ENCODE data around the gene NEO1. TPM values are rescaled to one million over a fixed set of nuclear protein-coding genes. Genes with fewer than 3 reads are reported as not detected.

Gene NEO1
- total RNA-seq, 4 donors from 2014 or later: 15.5 to 73.4 (median 24.0) TPM

DNA sequence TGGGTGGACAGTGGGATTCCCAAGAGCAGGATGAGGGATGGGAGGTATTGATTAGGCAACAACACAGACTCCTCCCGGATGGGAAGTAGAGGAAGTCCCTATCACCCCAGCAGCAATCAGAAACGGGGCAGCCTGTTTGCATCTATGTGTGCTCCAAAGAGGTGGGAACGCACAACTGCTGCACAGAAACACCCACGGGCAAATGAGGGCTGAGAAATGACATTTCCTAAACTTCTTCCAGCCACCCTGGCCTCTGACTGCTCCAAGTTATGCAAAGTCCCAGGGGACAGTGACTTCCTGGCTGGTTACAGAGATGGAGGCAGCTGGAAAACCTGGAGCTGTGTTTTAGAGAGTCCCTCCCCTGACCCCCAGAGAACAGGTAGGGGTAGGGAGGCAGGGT is 273.9 kb downstream of the NEO1 start:
- TF ChIP-seq, protein P1, sequence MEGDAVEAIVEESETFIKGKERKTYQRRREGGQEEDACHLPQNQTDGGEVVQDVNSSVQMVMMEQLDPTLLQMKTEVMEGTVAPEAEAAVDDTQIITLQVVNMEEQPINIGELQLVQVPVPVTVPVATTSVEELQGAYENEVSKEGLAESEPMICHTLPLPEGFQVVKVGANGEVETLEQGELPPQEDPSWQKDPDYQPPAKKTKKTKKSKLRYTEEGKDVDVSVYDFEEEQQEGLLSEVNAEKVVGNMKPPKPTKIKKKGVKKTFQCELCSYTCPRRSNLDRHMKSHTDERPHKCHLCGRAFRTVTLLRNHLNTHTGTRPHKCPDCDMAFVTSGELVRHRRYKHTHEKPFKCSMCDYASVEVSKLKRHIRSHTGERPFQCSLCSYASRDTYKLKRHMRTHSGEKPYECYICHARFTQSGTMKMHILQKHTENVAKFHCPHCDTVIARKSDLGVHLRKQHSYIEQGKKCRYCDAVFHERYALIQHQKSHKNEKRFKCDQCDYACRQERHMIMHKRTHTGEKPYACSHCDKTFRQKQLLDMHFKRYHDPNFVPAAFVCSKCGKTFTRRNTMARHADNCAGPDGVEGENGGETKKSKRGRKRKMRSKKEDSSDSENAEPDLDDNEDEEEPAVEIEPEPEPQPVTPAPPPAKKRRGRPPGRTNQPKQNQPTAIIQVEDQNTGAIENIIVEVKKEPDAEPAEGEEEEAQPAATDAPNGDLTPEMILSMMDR (IDR thresholded peaks at IDR 0.05): no peak
- ATAC-seq (ENCODE audit: low FRiP score) (no peak), DNase-seq (ENCODE audit: low spot score) (no peak)

DNA sequence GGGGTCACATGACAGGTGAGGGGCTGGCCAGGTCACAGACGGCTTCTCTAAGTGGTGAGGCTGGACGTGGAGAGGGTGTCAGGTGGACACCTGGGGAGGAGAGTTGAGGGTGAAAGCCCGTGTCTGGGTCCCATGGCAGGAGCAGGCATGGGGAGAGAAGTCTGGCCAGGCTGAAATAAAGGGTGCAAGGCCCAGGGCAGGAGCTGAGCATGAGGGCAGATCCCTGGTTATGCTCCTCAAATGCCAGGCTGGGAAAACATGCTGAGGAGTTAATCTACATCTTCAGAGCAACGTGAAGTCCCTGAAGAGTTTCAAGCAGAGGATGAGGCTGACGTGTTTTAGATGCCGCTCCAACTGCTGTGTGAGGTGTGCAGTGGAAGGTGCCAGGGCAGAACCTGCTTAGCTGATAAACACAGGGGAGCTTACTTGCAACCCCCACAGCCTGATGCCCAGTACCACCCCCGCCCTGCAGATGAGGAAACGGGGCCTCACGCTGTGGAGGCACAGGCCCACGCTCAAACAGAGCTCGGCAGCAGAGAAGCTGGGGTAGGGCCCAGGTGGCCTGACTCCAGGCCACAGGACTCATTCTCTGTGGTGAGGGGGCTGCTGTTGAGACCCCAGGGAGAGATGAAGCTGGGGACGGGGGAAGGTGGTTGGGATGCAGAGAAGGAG is 276.0 kb downstream of the NEO1 start:
- ATAC-seq (ENCODE audit: low FRiP score): no peak
- TF ChIP-seq, protein P1 (IDR thresholded peaks at IDR 0.05): no peak
- DNase-seq (ENCODE audit: low spot score): no peak

DNA sequence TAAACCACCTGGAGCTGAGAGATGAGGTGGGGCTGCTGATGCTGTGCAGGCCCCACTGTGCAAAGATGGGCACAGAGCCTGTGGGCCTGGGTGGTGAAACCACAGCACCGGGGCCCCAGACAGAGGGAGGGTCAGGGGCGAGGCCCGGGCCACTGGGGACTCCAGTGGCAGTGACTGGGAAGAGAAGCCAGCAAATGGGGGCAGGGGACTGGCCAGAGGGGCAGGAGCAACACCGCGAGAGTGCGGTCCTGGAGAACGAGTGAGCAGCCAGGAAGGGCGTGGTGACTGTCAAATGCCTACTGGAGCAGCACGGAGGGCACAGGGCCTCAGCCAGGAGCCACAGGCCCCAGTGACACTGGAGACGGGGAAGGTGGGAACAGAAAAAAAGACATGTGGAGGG is 276.7 kb downstream of the NEO1 start:
- TF ChIP-seq, protein P1 (IDR thresholded peaks at IDR 0.05): no peak
- ATAC-seq (ENCODE audit: low FRiP score) (no peak), DNase-seq (ENCODE audit: low spot score) (no peak)

DNA sequence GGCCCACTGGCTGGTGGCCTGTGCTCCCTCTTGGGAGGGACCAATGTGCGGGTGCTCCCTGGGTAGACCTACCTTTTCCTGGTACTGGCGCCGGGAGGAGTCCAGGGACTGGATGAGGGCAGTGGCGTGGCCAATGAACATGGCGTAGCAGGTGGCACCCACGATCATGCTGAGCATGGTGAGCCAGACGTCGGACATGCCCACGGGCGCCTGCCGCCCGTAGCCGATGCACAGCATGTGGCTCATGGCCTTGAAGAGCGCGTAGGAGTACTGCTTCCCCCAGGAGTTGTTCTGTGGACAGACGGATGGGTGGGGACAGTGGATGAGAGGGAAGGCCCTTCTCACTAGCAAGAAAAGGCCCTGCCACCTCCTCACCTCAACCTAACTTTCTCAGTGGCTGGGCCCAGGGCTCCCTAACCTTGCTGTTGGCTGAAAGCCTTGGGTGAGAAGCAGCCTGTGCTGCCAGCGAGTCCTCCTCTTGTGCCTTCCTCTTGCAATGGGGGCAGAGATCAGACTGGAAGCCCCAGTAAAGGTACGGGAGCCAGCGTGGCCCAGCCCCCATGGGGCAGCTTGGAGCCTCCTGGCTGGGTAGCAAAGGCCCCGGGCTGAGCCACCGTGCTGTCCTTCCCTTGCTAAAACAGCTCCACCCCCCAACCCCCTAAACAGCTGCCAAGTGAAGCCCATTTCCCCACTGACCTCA is 277.4 kb downstream of the NEO1 start:
- TF ChIP-seq, protein P1 (IDR thresholded peaks at IDR 0.05): no peak
- no peak for DNase-seq (ENCODE audit: low spot score)
- ATAC-seq (ENCODE audit: low FRiP score): no peak

DNA sequence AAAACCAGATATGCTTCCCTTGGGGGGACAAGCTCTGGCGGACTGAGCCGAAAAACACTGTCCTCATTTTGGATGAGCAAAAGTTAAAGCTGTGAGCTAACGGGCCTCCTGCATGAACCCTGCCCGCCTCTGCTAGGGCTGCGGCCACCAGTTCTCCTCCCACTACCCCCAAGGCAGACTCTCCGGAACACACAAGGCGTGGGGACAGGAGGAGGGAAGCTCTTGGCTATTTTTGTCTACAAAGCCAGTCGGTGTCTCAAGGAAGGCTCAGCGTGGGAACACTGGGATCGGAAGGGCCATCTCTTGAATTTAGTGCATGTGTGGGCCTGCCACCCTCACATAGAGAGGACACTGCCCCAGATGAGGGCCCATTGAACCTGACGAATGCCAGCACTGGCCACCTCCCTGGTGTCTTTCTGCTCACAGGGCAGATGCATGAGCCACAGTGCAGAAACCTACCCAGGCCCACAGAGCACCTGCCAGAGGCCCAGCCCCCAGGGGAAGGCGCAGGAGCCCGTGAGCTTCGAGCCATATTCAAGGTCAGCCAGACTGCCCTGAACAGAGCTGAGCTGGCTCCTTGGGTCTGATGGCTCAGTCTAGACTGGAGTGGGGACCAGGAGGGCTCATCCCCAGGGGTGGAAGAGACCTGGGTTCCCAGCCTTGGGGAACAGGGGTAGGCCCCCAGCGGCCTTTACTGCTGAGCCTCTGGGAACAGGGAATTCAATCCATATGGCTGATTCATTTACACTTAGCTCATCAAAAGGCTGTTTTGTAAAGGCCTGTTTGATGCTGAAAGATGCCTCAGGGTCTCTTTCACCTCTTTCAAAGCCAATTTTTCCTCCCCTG is 278.2 kb downstream of the NEO1 start:
- DNase-seq (ENCODE audit: low spot score) (no peak), ATAC-seq (ENCODE audit: low FRiP score) (no peak)
- TF ChIP-seq, protein P1 (IDR thresholded peaks at IDR 0.05): no peak

DNA sequence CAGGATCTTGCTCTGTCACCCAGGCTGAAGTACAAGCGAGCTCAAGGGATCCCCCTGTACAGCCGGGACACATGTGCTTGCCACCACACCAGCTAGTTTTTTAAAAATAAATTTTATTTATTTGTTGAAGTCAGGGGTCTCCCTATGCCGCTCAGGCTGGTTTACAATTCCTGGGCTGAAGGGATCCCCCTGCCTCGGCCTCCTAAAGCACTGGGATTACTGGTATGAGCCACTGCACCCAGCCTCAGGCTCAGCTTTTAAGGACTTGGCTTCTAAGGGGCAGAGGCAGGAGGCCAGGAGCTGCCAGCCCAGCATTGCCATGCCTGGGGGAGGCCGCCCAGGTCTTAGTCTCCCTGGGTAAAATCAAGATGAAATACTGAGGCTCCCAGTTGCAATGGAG is 279.2 kb downstream of the NEO1 start:
- ATAC-seq (ENCODE audit: low FRiP score) (no peak), DNase-seq (ENCODE audit: low spot score) (no peak)
- TF ChIP-seq, protein P1 (IDR thresholded peaks at IDR 0.05): no peak
